Epithelial cell of prostate (primary cell): ENCODE measurements around the gene VIM.
A peak's percentile ranks its signal among the peaks of the same experiment; 100 is the strongest.

ENCODE experiments used
- DNase-seq: peaks from one replicate; pipeline ENCODE4 v3.0.0-alpha.2; 2011; ENCODE audit warnings: low read depth, low spot score
- H3K27ac ChIP-seq: fragments of 450-650 bp; 2 replicates; pipeline ENCODE4 v1.5.1; 2017; ENCODE audit warnings: mild to moderate bottlenecking

The VIM gene

DNA sequence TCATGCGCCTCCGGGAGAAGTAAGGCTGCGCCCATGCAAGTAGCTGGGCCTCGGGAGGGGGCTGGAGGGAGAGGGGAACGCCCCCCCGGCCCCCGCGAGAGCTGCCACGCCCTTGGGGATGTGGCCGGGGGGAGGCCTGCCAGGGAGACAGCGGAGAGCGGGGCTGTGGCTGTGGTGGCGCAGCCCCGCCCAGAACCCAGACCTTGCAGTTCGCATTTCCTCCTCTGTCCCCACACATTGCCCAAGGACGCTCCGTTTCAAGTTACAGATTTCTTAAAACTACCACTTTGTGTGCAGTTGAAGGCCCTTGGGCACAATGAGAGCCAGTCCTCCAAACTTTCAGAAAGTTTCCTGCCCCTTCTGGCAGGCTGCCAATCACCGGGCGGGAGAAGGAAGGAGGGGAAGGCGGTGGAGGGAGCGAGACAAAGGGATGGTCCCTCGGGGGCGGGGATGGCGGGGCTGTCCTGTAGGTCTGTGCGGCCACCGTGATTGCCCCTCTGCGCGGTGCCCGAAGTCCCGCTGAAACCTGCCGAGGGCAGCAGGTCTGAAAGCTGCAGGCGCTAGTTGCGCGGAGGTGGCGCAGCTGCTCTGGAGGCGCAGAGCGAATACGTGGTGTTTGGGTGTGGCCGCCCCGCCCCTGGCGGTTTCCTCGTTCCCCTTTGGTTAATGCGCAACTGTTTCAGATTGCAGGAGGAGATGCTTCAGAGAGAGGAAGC is 2.1 kb downstream of the VIM start:
- peak; percentile 67 for DNase-seq
- peak overlapping the region; percentile 86 for H3K27ac ChIP-seq

GRCh38 chr10:17231788-17232187 is 3.7 kb downstream of the VIM start:
- no peak overlapping the region for H3K27ac ChIP-seq
- DNase-seq: no peak

DNA sequence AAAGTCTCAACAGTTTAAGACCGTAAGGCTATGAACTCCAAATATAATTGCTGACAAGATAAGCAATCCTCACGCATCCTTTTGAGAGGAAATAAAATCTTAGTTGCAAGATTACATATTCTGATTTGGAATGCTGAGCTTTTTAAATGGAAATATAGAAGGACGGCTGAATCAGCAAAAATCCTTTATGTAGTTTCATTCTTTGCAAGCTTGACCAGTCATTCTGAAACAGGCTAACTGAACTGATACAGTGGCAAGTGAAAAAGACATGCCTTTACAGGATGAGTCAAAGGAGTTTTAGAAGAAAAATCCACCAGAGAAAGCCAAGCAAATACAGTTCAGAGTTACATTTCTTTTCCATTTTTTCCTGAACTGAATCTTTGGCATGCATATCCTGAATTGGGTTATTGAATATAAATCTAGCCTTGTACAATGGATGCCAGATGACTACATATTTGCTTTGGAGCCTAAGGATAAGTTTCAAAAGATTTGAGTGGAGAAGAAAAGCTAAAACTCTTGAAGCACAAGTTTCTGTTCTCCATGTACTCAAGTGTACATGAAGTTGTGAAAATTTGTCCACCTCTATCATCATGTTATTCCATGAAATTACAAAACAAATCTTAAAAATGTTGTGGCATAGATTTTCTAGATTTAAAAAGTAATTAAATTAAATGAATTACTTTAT is 4.4 kb downstream of the VIM start:
- no peak for DNase-seq

GRCh38 chr10:17233286-17233991 is 5.4 kb downstream of the VIM start:
- no peak overlapping the region for H3K27ac ChIP-seq
- DNase-seq: no peak

More for the DNA sequence above, 4.4 kb downstream of the VIM start:
- no peak overlapping the region for H3K27ac ChIP-seq

- DNase-seq: no peak
- H3K27ac ChIP-seq: no peak overlapping the region
Measured at GRCh38 chr10:17234431-17234945, 6.4 kb downstream of the VIM start.

DNA sequence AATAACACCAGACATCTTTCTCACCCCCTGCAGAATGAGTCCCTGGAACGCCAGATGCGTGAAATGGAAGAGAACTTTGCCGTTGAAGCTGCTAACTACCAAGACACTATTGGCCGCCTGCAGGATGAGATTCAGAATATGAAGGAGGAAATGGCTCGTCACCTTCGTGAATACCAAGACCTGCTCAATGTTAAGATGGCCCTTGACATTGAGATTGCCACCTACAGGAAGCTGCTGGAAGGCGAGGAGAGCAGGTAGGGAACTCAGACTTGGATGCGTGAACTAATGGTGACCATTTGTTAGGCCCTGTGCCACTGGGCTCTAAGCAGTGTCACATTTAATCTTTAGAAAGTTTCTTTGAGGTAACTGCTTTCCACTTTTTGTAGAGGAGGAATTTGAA is 7.1 kb downstream of the VIM start:
- no peak overlapping the region for H3K27ac ChIP-seq
- DNase-seq: no peak

- H3K27ac ChIP-seq: no peak overlapping the region
- no peak for DNase-seq
Measured at GRCh38 chr10:17236468-17237148, 8.6 kb downstream of the VIM start.

GRCh38 chr10:17237149-17237527 is 9.1 kb downstream of the VIM start:
- no peak for DNase-seq
- no peak overlapping the region for H3K27ac ChIP-seq

DNA sequence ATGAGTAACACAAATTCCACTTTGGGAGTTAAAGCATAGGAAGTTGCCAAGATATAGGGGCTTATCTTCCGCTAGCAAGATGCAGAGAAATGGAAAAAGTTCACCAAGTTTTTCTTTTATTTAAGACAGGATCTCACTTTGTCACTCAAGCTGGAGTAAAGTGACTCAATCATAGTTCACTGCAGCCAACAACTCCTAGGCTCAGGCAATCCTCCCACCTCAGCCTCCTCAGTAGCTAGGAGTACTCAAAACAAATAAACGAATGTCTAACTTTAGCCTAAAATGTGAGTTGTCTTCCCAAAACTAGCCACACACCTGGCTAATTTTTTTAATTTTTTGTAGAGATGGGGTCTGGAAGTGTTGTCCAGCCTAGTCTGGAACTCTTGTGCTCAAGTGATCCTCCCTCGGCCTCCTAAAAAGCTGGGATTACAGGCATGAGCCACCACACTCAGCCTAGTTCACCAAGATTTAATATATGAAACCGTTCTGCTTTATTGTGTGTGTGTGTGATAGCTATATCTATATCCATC is 9.9 kb downstream of the VIM start:
- H3K27ac ChIP-seq: no peak overlapping the region
- no peak for DNase-seq

DNA sequence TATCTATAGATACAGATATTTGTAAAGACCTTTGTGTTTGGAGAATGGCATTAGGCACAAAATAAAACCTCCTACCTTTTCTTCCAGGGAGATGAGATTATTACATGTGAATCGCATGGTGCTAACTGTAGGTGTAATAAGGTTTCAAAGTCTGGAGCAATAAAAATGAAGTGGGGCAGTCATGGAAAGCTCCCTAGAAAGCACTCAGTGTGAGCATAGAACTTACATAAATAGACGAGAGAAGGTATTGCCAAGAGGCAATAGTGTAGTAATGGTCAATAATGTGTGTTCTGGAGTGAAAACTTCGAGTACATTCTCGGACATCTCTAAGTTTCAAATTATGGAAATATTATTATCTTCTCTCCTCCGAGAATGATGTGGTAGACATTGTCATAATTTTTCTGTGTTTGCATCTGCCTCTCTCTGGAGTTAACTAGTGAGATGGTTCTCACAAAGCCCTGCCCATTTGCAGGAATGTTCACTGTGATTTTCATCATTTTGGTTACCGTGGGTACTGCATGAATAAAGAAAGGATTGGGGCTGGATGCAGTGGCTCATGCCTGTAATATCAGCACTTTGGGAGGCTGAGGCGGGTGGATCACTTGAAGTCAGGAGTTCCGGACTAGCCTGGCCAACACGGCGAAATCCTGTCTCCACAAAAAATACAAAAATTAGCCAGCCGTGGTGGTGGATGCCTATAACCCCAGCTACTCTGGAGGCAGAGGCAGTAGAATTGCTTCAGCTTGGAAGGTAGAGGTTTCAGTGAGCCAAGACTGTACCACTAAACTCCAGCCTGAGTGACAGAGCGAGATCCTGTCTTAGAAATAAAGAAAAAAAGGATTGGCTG is 10.6 kb downstream of the VIM start:
- DNase-seq: no peak
- H3K27ac ChIP-seq: no peak overlapping the region

GRCh38 chr10:17239345-17240085 is 11.5 kb downstream of the VIM start:
- H3K27ac ChIP-seq: no peak overlapping the region

DNA sequence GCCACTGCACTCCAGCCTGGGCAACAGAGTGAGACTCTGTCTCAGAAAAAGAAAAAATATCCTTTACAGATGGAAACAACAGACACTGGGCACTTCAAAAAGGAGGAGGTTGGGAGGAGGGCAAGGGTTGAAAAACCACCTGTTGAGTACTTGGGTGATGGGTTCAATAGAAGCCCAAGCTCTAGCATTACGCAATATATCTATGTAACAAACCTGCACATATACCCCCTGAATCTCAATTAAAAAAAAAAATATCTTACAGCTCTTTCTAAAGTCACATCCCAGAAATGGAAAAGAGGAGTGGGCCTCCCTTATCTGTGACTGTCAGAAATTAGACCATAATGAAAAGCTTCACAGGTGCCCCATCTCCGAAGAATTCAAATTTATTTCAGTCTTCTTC is 12.1 kb downstream of the VIM start:
- DNase-seq: no peak
- no peak overlapping the region for H3K27ac ChIP-seq

More at GRCh38 chr10:17239345-17240085, 11.5 kb downstream of the VIM start:
- no peak for DNase-seq

DNA sequence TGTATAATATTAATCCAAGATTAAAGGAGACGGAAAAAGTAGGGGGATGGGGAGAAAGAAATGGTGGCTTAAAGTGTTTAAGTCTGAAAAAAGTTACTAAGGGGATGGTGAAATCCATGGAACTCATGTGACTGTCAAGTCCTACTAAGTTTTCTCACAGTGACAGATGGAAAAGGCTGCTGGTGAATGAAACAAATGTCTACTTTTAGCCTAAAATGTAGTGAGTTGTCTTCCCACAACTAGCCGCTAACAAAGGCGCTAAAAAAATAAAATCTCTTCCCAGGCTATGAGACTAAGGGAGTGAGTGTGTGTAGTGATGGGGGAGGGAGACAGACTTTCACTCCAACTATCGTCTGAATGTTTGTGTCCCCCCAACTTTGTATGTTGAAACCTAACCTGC is 12.6 kb downstream of the VIM start:
- DNase-seq: no peak

GRCh38 chr10:17241611-17242333 is 13.7 kb downstream of the VIM start:
- no peak overlapping the region for H3K27ac ChIP-seq
- DNase-seq: no peak

More for the DNA sequence above, 12.6 kb downstream of the VIM start:
- no peak overlapping the region for H3K27ac ChIP-seq

GRCh38 chr10:17244700-17245365 is 16.8 kb downstream of the VIM start:
- no peak overlapping the region for H3K27ac ChIP-seq
- no peak for DNase-seq

DNA sequence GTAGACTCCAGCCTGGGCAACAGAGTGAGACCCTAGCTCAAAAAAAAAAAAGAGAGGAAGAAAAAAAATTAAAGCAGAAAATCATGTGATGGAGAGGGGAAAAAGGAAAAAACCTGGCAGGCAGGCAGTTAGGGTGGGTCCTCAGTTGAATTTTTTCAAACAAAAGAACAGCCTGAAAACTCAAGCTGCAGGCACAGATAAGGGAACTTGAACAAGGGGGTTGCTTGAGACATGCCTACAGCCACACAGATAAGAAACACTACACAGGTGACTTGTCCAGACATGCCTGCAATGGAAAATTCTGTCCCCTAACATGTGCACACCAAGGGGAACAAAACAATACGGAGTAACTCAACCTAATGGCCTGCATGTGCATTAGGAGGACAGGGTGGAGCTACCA is 19.2 kb downstream of the VIM start:
- H3K27ac ChIP-seq: no peak overlapping the region
- DNase-seq: no peak

DNA sequence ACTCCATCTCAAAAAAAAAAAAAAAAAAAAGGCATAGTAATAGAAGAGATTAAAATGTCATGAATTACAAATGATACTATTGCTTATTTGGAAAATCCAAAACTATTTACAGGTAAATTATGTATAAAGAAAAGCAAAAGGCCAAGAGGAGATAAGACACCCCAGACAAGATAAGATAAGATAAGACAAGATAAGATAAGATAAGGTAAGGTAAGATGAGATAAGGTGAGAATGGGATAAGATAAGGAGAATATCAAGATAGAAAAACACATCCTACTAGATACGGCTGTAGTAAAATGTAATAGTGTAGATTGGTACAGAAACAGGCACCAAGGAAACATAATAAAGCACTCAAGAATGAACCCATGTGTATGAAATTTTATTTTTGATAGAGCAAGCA is 20.9 kb downstream of the VIM start:
- no peak overlapping the region for H3K27ac ChIP-seq
- no peak for DNase-seq

GRCh38 chr10:17249820-17250219 is 21.8 kb downstream of the VIM start:
- H3K27ac ChIP-seq: no peak overlapping the region
- no peak for DNase-seq
